Neural crest cell (in vitro differentiated cells): Measurements from ENCODE around the gene POLR2E. TPM values are rescaled to one million over a fixed set of nuclear protein-coding genes. Genes with fewer than 3 reads are reported as not detected.

Source experiments
- DNase-seq: peaks from one replicate; pipeline ENCODE4 v3.0.0; 2021; ENCODE audit warnings: low read depth, mixed read lengths, low spot score
- H3K27ac Mint-ChIP-seq: one replicate; pipeline ENCODE4 v1.8.0; 2021; ENCODE audit warnings: mild to moderate bottlenecking, mixed read lengths; ENCODE audit not compliant: unreplicated experiment
- H3K27me3 Mint-ChIP-seq: 2 replicates; pipeline ENCODE4 v1.8.0; 2021; ENCODE audit warnings: low read depth, mild to moderate bottlenecking, mixed read lengths
- H3K36me3 Mint-ChIP-seq: 2 replicates; pipeline ENCODE4 v1.8.0; 2021; ENCODE audit warnings: low read depth, mild to moderate bottlenecking, mixed read lengths
- H3K4me1 Mint-ChIP-seq: 2 replicates; pipeline ENCODE4 v1.8.0; 2021; ENCODE audit warnings: mixed read lengths
- H3K4me3 Mint-ChIP-seq: one replicate; pipeline ENCODE4 v1.8.0; 2021; ENCODE audit warnings: mild to moderate bottlenecking, mixed read lengths
- H3K9me3 Mint-ChIP-seq: 2 replicates; pipeline ENCODE4 v1.8.0; 2021; ENCODE audit warnings: mixed read lengths
- CTCF ChIP-seq: fragments of 200-600 bp; sonication (generic); conservative IDR thresholded peaks from 2 replicates; pipeline ENCODE4 v1.5.0; 2021; ENCODE audit warnings: antibody characterized with exemption, mild to moderate bottlenecking
- total RNA-seq: library from RNA; stranded (reverse); gene quantifications from 2 replicates; pipeline ENCODE4 v1.2.1, GENCODE V29; 2021

Gene POLR2E
- total RNA-seq, 1 donor from 2014 or later = 256 TPM

DNA sequence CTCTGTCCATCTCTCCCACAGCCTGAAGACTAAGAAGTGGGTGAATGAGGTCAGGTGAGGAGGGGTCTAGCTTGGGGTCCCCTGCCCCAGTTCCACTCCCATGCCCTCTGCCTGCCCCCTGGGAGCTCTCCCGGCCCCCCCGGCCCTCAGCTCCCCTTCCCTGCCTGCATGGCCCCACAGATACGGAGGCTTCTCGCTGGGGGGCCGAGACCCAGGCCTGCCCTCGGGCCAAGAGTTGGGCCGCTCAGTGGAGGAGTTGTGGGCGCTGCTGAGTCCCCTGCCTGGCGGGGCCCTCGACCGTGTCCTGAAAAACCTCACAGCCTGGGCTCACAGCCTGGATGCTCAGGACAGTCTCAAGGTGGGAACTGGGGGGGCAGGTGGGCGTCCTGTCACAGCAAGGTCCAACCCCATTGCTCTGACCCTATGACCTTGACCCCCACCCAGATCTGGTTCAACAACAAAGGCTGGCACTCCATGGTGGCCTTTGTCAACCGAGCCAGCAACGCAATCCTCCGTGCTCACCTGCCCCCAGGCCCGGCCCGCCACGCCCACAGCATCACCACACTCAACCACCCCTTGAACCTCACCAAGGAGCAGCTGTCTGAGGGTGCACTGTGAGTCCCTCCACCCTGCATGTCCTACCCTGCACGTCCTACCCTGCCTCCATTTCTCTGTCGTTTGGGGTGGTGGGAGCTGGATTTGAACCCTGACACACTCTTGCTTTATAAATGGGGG, 39.1 kb downstream of the POLR2E start:
- TF ChIP-seq CTCF = no peak
- no peaks in the 10 kb centered on the region for H3K36me3 Mint-ChIP-seq
- H3K27ac Mint-ChIP-seq = no peak overlapping the region
- no peak for DNase-seq
- peaks cover 8% of the 10 kb centered on the region for H3K4me1 Mint-ChIP-seq
- no peaks in the 10 kb centered on the region for H3K9me3 Mint-ChIP-seq
- H3K27me3 Mint-ChIP-seq = no peaks in the 10 kb centered on the region
- no peak overlapping the region for H3K4me3 Mint-ChIP-seq

DNA sequence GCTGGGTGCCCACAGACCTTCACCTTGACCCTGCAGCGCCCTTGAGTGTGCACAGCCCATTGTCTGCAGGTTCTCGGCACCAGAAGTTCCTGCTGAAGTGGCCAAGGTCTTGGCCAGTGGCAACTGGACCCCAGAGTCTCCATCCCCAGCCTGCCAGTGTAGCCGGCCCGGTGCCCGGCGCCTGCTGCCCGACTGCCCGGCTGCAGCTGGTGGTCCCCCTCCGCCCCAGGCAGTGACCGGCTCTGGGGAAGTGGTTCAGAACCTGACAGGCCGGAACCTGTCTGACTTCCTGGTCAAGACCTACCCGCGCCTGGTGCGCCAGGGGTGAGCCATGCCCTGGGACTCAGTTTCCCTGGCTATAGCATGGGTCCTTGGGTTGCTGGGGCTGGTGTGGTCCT, 40.1 kb downstream of the POLR2E start:
- peaks cover 8% of the 10 kb centered on the region for H3K4me1 Mint-ChIP-seq
- H3K4me3 Mint-ChIP-seq = no peak overlapping the region
- no peak for TF ChIP-seq CTCF
- H3K27me3 Mint-ChIP-seq = no peaks in the 10 kb centered on the region
- H3K27ac Mint-ChIP-seq = no peak overlapping the region
- H3K9me3 Mint-ChIP-seq = no peaks in the 10 kb centered on the region
- no peak for DNase-seq
- no peaks in the 10 kb centered on the region for H3K36me3 Mint-ChIP-seq

GRCh38 chr19:1054102-1055027, 40.8 kb downstream of the POLR2E start:
- no peak overlapping the region for H3K27ac Mint-ChIP-seq
- H3K4me1 Mint-ChIP-seq = peaks cover 8% of the 10 kb centered on the region
- H3K36me3 Mint-ChIP-seq = no peaks in the 10 kb centered on the region
- no peaks in the 10 kb centered on the region for H3K27me3 Mint-ChIP-seq
- no peak overlapping the region for H3K4me3 Mint-ChIP-seq
- no peak for DNase-seq
- no peaks in the 10 kb centered on the region for H3K9me3 Mint-ChIP-seq
- no peak for TF ChIP-seq CTCF

DNA sequence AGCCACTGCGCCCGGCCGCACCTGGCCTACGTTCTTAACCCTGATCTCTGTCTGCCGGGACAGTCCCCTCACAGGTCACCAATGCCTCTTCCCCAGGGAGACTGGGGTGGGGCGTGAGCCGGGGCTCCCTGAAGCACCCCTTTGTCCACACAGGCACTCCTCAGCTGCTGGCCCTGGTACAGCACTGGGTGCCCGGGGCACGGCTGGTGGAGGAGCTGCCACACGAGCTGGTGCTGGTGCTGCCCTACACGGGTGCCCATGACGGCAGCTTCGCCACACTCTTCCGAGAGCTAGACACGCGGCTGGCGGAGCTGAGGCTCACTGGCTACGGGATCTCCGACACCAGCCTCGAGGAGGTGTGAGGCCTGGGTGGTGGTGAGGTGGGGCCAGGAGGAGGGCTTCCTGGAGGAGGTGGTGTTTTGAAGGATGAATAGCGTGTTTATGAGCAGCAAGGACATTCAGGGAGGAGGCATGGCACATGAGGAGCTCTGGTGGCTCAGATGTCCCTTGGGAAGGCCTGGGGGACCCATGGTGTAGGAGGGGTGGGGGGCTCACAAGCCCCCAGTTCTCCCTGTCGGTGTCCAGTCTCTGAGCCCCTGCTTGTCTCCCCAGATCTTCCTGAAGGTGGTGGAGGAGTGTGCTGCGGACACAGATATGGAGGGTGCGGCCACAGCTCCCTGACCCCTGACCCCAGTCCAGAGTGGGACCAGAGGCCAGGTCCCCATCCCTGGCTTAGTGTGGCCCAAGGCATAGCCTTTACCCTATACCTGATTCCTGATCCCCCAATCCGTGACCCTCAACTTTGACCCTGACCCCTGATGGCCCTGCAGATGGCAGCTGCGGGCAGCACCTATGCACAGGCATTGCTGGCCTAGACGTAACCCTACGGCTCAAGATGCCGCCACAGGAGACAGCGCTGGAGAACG, 41.7 kb downstream of the POLR2E start:
- no peaks in the 10 kb centered on the region for H3K36me3 Mint-ChIP-seq
- no peaks in the 10 kb centered on the region for H3K9me3 Mint-ChIP-seq
- no peaks in the 10 kb centered on the region for H3K27me3 Mint-ChIP-seq
- peaks cover 8% of the 10 kb centered on the region for H3K4me1 Mint-ChIP-seq
- no peak overlapping the region for H3K4me3 Mint-ChIP-seq
- no peak for TF ChIP-seq CTCF
- no peak overlapping the region for H3K27ac Mint-ChIP-seq
- no peak for DNase-seq

DNA sequence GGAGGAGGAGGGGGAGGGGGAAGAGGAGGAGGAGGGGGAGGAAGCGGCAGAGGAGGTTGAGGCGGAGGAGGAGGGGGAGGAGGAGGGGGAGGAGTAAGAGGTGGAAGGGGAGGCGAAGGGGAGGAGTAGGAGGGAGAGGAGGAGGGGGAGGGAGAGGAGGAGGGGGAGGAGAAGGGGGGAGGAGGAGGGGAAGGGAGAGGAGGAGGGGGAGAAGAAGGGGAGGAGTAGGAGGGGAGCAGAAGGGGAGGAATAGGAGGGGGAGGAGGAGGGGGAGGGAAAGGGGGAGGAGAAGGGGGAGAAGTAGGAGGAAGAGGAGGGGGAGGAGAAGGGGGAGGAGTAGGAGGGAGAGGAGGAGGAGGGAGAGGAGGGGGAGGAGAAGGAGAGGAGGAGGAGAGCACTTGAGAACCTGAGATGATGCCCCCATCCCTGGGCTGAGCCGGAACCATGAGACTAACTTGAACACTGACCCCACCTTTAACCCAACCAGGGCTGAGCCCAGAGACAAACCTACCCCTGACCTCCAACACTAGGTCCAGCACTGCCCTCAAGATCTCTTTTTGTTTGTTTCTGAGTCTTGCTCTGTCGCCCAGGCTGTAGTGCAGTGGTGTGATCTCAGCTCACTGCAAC, 42.7 kb downstream of the POLR2E start:
- no peak for TF ChIP-seq CTCF
- no peaks in the 10 kb centered on the region for H3K9me3 Mint-ChIP-seq
- DNase-seq = no peak
- H3K4me3 Mint-ChIP-seq = no peak overlapping the region
- no peak overlapping the region for H3K27ac Mint-ChIP-seq
- H3K36me3 Mint-ChIP-seq = no peaks in the 10 kb centered on the region
- H3K27me3 Mint-ChIP-seq = no peaks in the 10 kb centered on the region
- peaks cover 8% of the 10 kb centered on the region for H3K4me1 Mint-ChIP-seq
